Measurements from ENCODE around the gene FRMD4B.

FRMD4B gene

DNA sequence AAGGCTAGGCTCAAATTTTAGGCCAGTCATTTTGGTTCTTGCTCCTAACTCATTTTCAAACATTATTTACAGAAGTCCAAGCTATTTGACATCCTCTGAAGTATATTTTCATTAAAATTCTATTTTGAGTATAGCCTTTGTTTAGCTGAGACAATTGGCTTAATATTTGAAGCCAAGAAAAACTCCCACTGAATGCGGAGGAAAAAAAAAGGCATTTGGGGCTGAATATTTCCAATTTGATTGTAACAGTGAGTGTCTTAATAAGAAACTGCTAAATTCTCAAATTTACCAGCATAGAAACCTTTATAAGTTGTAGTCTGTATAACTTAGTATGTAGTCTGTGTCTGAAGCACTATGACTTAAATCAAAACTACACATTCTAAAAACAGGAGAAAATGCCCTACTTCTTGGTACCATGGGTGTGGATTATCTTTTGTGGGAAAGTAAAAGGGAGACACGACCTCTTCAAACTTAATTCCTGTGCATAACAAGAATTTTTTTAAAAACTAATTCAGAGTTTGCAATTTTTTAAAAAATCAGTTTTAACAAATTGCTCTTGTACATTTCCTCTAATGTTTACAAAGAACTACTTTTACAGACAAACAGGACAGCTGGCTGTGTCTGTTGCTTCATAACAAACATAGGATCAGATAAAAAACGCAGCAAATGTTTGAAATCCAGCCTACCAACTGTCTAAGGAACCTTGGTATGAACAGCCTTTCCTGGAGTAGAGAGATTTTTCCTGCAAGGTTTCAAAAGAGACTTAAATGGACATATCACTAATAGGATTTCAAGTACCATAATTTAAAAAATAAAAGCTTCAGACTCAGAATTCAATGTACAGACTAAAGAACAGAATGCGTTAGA lies 210.8 kb downstream of the FRMD4B start:
- Histone ChIP-seq H3K27me3 (ENCODE audit: low read depth) (no peaks in the 10 kb centered on the region), H3K4me3 (no peak overlapping the region), H3K9me3 (no peaks in the 10 kb centered on the region), H3K36me3 (replicated peaks) (no peaks in the 10 kb centered on the region), H3K4me1 (peaks cover 18% of the 10 kb centered on the region)
- no peak for DNase-seq (ENCODE audit: low spot score in 2 of 2)
- in situ Hi-C loops (cut with MboI; ENCODE audit: low sequenced_read_pairs), result loop anchor here (25.0 kb wide), 2 partner anchors 237 to 487 kb away; no protein-coding TSS in a partner anchor

DNA sequence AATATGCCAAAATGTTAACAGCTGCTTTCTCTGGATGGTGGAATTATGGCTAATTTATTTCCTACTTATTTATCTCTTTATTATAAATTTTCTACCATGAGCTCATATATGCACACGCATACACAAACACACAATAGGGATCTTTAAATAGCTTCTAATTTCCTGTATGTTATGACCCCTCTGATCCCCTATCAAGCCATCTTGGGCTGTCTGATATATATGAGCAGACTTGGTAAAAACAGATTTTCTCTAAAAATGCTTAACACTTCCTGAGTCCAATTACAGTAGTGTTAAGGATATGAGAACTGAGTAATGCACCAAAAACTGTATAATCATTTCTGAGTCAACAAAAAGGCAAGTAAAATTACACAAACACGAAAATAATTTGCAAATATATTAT lies 211.4 kb downstream of the FRMD4B start:
- H3K27me3 ChIP-seq (ENCODE audit: low read depth), result no peaks in the 10 kb centered on the region
- no peak for DNase-seq (ENCODE audit: low spot score in 2 of 2)
- no peaks in the 10 kb centered on the region for H3K9me3 ChIP-seq
- in situ Hi-C loops (cut with MboI; ENCODE audit: low sequenced_read_pairs), result loop anchor here (25.0 kb wide), 2 partner anchors 238 to 488 kb away; no protein-coding TSS in a partner anchor
- no peaks in the 10 kb centered on the region for H3K36me3 ChIP-seq (replicated peaks)
- peaks cover 18% of the 10 kb centered on the region for H3K4me1 ChIP-seq
- no peak overlapping the region for H3K4me3 ChIP-seq

DNA sequence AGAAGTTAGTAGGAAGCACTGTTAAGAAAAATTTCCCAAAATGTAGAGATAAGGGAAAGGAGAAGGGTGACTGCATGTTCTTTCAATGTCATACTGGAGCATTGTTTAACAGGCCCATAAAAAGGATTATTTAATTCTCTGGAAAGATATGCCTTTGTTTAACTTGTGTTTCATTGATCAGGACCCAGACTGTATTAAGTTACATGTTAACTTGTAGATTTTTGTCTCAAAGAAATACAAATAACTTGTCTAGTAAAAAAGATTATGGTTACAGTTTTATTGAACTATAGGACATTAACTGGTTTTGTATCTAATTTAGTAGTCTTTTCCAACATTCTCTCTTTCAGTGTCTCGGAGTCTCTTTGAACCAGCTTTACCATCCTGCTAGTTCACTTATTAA lies 213.8 kb downstream of the FRMD4B start:
- Histone ChIP-seq H3K4me1 (peaks cover 12% of the 10 kb centered on the region), H3K36me3 (replicated peaks) (no peaks in the 10 kb centered on the region), H3K27me3 (ENCODE audit: low read depth) (no peaks in the 10 kb centered on the region), H3K4me3 (no peak overlapping the region), H3K9me3 (no peaks in the 10 kb centered on the region)
- in situ Hi-C loops (cut with MboI; ENCODE audit: low sequenced_read_pairs), result loop anchor here (25.0 kb wide), 2 partner anchors 240 to 490 kb away; no protein-coding TSS in a partner anchor
- peak in 1 of 2 experiments; percentile 75 for DNase-seq (ENCODE audit: low spot score in 2 of 2)

DNA sequence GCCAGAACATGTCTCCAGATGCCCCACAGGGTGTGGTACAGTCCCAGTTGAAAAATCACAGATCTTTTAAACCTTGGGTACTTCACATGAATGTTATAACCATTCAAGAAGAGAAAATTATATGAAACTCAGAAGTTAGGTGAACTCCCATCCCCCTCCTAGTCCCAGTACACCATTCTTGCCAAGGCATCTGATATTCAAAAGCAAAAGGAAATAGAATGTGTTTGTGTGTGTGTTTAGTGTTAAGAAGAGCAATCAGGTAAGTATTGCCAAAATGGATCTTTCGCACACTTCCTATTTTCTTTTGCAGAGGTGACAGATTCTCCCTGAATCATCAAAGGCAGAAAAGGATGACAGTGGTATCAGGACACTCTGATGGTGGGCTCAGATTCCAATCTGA lies 219.4 kb downstream of the FRMD4B start:
- Histone ChIP-seq H3K9me3 (no peaks in the 10 kb centered on the region), H3K4me1 (no peaks in the 10 kb centered on the region), H3K4me3 (no peak overlapping the region), H3K36me3 (replicated peaks) (no peaks in the 10 kb centered on the region), H3K27me3 (ENCODE audit: low read depth) (no peaks in the 10 kb centered on the region)
- no peak for DNase-seq (ENCODE audit: low spot score in 2 of 2)
- in situ Hi-C loops (cut with MboI; ENCODE audit: low sequenced_read_pairs), result loop anchor here (25.0 kb wide), 2 partner anchors 246 to 496 kb away; no protein-coding TSS in a partner anchor

DNA sequence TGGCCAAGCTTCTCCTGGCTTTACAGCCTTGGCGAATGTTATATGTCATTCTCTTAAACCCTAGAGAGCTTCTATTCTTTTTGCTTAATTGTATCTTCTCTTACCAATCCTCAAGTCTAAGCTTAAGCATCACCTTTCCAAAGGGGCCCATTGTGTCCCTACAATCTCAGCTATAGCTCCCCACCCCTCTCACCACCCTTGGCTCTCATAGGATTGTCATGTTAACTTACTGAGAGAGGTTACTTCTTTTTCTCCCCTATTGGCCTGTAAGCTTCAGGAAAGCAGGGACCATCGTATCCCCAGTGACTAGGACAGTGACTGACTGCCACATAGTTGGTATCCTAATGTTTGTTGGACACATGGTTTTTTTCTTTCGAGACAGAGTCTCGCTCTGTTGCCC lies 220.1 kb downstream of the FRMD4B start:
- no peaks in the 10 kb centered on the region for H3K9me3 ChIP-seq
- no peaks in the 10 kb centered on the region for H3K27me3 ChIP-seq (ENCODE audit: low read depth)
- no peaks in the 10 kb centered on the region for H3K36me3 ChIP-seq (replicated peaks)
- DNase-seq (ENCODE audit: low spot score in 2 of 2), result no peak
- H3K4me3 ChIP-seq, result no peak overlapping the region
- in situ Hi-C loops (cut with MboI; ENCODE audit: low sequenced_read_pairs), result loop anchor here (25.0 kb wide), 2 partner anchors 247 to 497 kb away; no protein-coding TSS in a partner anchor
- H3K4me1 ChIP-seq, result no peaks in the 10 kb centered on the region

DNA sequence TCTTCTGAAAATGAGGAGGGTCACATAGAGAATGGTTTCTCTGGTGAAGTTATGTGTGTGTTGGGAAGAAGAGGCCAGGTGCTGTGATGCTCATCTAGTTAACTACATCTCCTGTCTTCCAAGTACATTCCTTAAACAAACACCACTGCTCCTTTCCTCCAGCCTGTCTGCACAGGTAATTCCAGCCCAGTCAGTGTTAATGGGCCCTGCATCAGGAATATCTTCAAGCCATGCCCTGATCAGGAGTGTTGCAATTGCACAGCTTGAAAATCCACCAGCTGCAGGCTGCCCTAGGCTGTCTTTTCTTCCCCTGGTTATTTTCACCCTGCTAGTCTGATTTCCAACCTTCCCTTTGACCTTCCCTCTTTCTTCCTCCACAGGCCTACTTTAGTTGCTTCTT lies 221.6 kb downstream of the FRMD4B start:
- Histone ChIP-seq H3K9me3 (no peaks in the 10 kb centered on the region), H3K4me3 (no peak overlapping the region), H3K36me3 (replicated peaks) (no peaks in the 10 kb centered on the region), H3K4me1 (no peaks in the 10 kb centered on the region), H3K27me3 (ENCODE audit: low read depth) (no peaks in the 10 kb centered on the region)
- DNase-seq (ENCODE audit: low spot score in 2 of 2), result no peak
- in situ Hi-C loops (cut with MboI; ENCODE audit: low sequenced_read_pairs), result loop anchor here (5.0 to 25.0 kb wide), 3 partner anchors 143 to 498 kb away; no protein-coding TSS in a partner anchor

DNA sequence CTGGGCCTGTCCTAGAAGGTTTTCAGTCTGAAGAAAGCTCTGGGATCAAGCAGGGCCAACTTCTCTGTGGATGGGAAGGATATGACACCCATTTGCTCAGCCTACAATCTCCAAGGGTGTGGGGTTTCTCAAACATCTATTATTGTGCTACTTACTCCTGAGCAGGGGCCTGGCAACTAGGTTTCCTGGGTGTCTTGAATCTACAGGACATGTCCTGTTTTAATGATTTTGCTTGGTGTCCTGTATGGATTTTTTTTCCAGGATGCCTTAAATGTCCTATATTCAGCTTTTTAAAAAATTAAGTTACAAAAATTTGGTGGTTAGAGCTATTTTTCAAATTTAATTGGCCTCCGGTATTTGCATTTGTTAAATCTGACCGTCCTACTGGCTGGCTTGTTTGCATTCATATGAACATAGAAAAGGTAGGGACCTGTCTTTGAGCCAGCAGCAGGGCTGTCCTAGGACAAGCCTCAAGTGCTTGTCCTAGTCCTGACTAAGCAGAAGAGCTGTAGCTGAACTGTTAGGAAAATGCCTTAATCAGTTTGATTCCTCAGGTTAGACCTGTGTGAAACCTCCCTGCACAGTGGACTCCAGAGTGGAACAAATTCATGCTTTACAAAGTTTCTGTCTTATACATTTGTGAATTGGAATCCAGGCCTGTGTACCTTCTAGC lies 223.4 kb downstream of the FRMD4B start:
- in situ Hi-C loops (cut with MboI; ENCODE audit: low sequenced_read_pairs), result loop anchor here (5.0 to 25.0 kb wide), 3 partner anchors 145 to 500 kb away; no protein-coding TSS in a partner anchor
- no peak for DNase-seq (ENCODE audit: low spot score in 2 of 2)
- no peaks in the 10 kb centered on the region for H3K9me3 ChIP-seq
- H3K36me3 ChIP-seq (replicated peaks), result no peaks in the 10 kb centered on the region
- peaks cover 2% of the 10 kb centered on the region; the same call in 1 of the 2 replicates for H3K27me3 ChIP-seq (ENCODE audit: low read depth)
- no peak overlapping the region for H3K4me3 ChIP-seq
- H3K4me1 ChIP-seq, result no peaks in the 10 kb centered on the region

DNA sequence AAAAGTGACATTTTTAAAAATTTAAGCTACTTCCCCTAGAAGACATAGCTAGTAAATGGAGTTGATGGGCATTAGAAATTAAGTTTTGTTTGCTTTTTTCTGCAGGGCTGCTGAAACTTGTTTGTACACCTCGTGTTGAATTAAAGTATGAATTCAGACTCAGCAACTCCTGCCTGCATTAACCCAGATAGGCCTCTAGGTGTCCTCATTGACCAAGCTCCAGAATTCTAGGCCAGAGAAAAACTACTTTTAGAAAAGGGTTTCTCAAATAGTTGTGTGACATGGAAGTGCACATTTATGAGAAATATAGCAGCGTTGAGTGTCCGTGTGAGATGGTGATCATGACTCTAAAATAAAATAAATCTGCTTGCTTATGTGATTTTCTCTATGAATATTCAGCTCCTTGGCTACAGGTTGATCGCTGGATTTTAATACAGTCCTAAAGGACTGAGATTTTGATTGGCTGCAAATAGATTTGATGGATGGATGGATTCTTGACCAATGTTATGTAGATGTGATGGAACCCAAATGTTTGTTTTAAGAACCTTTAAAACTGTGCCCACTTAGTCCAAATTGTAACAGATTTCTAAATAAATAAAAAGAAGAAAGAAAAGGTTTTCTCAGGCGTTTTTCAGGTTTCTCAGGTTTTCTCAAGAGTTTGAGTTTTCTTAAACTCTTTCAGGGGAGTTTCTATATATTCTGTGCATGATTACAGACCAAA lies 224.1 kb downstream of the FRMD4B start:
- Histone ChIP-seq H3K36me3 (replicated peaks) (no peaks in the 10 kb centered on the region), H3K4me1 (no peaks in the 10 kb centered on the region), H3K27me3 (ENCODE audit: low read depth) (peaks cover 4% of the 10 kb centered on the region; the same call in 1 of the 2 replicates), H3K9me3 (no peaks in the 10 kb centered on the region), H3K4me3 (no peak overlapping the region)
- peak; percentile 36 to 78 for DNase-seq (ENCODE audit: low spot score in 2 of 2)
- in situ Hi-C loops (cut with MboI; ENCODE audit: low sequenced_read_pairs), result loop anchor here (5.0 to 25.0 kb wide), 3 partner anchors 146 to 501 kb away; no protein-coding TSS in a partner anchor

DNA sequence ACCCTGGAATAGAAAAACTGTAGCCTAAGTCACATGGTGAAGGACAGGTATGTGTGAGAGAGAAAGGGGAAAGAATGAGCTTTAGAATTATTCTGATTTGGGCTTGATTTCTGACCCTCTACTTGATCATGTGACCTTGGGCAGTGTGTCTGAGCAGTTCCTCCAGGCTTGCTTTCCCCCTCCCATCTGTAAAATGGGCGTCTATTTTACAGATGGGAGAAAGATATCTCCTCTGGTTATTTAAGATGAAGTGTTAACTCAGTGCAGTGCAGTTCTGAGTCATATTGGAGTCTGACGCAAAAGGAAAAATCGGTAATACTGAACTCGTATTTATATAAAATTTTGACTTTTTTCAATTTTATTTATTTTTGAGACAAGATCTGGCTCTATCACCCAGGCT lies 225.4 kb downstream of the FRMD4B start:
- H3K27me3 ChIP-seq (ENCODE audit: low read depth), result peaks cover 4% of the 10 kb centered on the region; the same call in 1 of the 2 replicates
- no peaks in the 10 kb centered on the region for H3K4me1 ChIP-seq
- H3K4me3 ChIP-seq, result no peak overlapping the region
- H3K36me3 ChIP-seq (replicated peaks), result no peaks in the 10 kb centered on the region
- H3K9me3 ChIP-seq, result no peaks in the 10 kb centered on the region
- DNase-seq (ENCODE audit: low spot score in 2 of 2), result no peak
- in situ Hi-C loops (cut with MboI; ENCODE audit: low sequenced_read_pairs), result loop anchor here (5.0 to 25.0 kb wide), 3 partner anchors 147 to 502 kb away; no protein-coding TSS in a partner anchor

DNA sequence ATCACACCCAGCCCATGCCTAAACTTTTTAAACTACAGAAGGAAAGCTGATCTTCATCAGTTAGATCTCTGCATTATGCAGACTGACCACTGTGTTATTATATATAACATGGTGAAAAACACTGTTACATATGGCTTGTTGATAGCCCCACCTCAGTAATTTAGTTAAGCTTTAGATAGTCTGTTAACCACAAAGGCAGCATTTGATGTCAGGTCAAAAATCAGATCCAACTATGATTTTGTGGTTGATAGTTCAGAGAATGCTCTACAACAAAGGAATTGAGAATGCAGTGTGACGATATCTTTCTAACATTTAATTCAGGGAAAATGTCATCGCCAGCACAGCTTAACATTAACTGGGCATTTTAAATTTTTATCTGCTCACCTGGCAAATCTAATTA lies 225.8 kb downstream of the FRMD4B start:
- in situ Hi-C loops (cut with MboI; ENCODE audit: low sequenced_read_pairs), result loop anchor here (5.0 to 25.0 kb wide), 3 partner anchors 147 to 502 kb away; no protein-coding TSS in a partner anchor
- Histone ChIP-seq H3K9me3 (no peaks in the 10 kb centered on the region), H3K36me3 (replicated peaks) (no peaks in the 10 kb centered on the region)

DNA sequence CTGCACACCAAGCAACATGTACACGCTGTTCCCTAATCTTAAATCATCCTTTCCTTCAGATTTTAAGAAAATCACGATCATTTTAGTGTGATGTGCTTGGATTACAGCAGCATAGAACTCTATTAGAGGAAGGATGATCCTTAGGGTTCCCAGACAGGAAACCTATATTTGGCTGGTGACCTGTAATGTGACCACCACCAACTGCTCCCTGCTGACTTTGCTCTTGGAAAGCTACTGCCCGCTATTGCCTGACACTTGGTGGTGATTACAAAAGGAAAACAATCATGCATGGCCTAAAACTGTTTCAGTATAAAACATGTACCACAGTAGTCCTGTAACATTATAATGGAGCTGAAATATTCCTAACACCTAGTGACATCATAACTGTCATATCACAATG lies 236.3 kb downstream of the FRMD4B start:
- Histone ChIP-seq H3K4me1 (no peaks in the 10 kb centered on the region; the same call in 1 of the 2 replicates), H3K9me3 (no peaks in the 10 kb centered on the region), H3K27me3 (ENCODE audit: low read depth) (peaks cover 4% of the 10 kb centered on the region; the same call in 1 of the 2 replicates), H3K36me3 (replicated peaks) (no peaks in the 10 kb centered on the region), H3K4me3 (no peak overlapping the region)
- no peak for DNase-seq (ENCODE audit: low spot score in 2 of 2)
- in situ Hi-C loops (cut with MboI; ENCODE audit: low sequenced_read_pairs), result no loop called here

More for the DNA sequence above, 225.8 kb downstream of the FRMD4B start:
- Histone ChIP-seq H3K27me3 (ENCODE audit: low read depth) (peaks cover 4% of the 10 kb centered on the region; the same call in 1 of the 2 replicates), H3K4me3 (no peak overlapping the region), H3K4me1 (no peaks in the 10 kb centered on the region)
- DNase-seq (ENCODE audit: low spot score in 2 of 2), result no peak

DNA sequence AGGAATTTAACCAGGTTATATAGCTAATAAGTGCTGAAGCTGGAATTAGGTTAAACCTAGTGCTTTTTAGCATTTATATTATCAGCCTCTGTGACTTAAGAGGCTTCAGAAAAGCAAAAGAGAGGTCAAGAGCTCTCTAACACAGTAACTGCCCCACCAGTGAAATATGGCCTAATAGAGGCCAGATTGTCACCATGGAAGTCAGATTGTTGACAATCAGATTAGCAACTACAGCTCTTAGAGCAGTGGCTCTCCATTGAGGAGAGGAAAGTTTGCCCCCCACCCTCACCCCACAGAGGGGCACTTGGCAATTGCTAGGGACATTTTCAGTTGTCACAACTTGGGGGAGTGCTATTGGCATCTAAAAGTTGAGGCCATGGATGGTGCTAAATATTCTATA lies 240.2 kb downstream of the FRMD4B start:
- Histone ChIP-seq H3K4me3 (no peak overlapping the region), H3K4me1 (no peaks in the 10 kb centered on the region), H3K9me3 (no peaks in the 10 kb centered on the region), H3K27me3 (ENCODE audit: low read depth) (peaks cover 4% of the 10 kb centered on the region), H3K36me3 (replicated peaks) (no peaks in the 10 kb centered on the region)
- in situ Hi-C loops (cut with MboI; ENCODE audit: low sequenced_read_pairs), result no loop called here
- DNase-seq (ENCODE audit: low spot score in 2 of 2), result no peak

DNA sequence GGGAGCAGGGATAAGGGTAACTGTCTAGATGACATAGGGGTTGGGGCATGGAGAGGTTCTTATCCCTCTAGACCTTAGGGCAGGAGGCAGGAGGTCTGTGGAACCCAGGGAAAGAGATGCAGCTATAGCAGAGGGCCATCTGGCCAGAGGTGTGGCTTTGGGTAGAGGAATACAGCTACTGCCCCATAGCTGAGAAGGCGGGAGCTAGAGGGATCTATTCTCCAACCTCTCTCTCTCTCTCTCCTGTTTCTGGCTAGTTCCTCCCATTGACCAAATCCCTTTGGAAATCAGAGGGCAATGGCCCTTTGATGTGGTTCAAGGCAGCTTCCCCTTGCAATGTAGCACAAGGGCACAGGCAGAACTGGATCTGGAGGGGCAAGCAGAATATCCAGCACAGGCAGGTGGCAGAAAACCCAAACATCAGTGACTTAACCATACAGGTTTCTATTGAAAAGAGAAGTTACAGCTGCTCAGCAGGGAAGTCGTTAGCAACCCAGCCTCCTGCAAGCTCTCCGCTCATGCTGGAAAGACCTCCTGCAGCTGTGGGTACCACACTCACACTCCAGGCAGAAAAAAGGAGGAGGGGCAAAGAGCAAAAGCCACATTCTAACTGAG lies 241.2 kb downstream of the FRMD4B start:
- H3K4me3 ChIP-seq, result no peak overlapping the region
- in situ Hi-C loops (cut with MboI; ENCODE audit: low sequenced_read_pairs), result no loop called here
- H3K36me3 ChIP-seq (replicated peaks), result no peaks in the 10 kb centered on the region
- H3K27me3 ChIP-seq (ENCODE audit: low read depth), result peaks cover 4% of the 10 kb centered on the region
- no peak for DNase-seq (ENCODE audit: low spot score in 2 of 2)
- no peaks in the 10 kb centered on the region for H3K4me1 ChIP-seq
- H3K9me3 ChIP-seq, result no peaks in the 10 kb centered on the region

All from HAP-1 (cell line).